DMS114 treated with DMSO at 0.1 percent for 48 hours (cell line): ENCODE measurements around the gene JSRP1.

Source experiments
- DNase-seq: peaks from one replicate; lab custom pipeline; 2025; ENCODE audit not compliant: unreplicated experiment; lab: John Stamatoyannopoulos, UW

The JSRP1 gene

DNA sequence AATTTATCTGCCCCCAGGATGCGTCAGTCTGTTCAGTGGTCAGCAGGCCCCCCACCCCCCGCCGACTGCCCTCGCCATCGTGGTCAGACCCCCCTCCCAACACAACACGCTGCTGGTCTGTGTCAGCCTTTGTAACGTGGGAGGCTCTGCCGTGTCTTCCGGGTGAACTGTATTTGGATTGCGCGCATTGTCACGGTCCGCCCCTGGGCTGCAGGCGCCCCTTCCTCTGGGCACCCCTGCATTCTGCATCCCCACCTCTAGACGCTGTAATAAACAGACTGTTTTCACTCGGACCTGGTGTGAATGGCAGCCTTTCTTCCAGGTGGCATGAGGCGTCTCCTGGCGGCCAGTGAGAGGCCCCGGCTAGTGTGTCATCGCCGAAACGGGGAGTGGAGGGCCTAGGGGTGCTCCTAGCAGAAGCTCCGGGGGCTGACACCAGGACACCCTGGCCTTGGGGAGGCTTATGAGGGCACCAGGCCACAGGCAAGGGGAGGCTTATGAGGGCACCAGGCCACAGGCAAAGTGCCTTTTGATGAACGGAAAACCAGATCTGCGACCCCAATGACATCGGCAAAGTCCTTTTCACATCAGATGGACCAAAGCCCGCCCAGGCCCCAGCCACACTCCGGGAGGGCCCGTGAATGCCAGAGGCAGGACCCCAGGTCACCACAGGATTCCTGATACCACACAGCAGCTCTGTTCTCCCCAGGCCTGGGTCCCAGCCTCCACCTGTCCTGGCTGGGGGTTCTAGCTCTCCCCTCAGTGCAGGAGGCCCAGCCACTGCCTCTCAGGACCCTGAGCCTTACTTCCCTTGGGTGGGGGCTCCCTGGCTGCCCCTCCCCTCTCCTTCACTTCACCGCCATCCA lies 23.7 kb downstream of the JSRP1 start:
- no peak for DNase-seq

DNA sequence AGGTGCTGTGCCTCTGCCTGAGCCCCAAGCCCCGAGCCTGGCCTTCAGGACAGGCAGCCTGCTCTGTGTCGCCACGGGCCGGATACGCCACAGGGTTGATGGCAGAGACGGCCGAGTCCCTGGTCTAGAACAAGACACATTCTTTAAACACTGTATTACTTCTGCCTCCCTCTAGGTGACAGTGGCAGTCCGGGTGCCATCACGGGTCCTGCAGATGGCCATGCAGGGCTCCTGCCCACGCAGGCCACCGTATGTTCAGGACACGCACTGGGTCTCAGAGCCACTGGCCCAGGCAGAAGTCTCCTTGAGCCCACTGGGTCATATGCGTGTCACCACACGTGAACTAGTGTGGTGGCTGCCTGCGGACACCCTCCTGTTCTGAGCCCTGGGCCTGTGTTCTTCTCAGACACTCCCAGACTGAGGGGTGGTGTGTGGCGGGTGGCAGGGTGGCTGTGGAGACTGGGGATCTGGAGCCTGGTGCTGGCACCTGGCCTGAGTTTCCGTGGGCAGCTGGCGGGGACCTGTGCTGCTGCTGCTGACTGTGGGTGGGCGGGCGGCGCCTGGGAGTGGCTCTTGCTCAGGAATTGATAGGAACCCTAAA lies 24.5 kb downstream of the JSRP1 start:
- DNase-seq = no peak

DNA sequence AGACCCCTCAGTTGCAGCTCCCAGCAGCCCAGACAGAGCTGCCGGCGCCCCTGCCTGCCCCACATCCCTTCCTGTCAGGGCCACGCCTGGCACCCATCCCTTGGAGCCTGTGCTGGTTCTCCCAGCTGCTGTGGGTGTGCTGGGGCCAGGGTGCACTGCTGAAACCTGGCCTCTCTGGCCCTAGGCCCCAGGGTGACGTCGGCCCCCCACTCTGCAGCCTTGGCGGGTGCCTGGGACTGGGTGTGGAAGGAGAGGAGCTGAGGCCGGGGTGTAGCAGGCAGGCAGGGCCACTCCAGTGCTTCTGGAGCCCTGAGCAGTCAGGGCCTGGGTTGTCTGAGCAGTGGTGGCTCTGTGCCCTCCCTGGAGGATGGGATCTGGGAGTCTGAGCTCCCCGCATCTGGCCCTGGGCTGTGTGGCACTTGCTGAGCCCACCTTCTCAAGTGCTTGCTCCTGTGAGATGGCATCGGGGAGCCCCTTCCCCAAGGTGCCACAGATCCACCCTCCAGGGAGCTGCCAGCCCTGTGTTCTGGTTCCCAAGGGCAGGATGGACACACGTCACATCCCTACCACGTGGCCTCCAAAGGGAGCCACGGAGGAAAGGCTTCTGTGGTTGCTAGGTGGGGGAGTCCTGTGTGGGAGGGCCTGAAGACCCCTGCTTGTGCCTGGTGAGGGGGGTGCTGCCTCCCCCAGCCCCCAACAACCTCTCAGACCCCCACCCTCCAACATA lies 25.2 kb downstream of the JSRP1 start:
- no peak for DNase-seq

DNA sequence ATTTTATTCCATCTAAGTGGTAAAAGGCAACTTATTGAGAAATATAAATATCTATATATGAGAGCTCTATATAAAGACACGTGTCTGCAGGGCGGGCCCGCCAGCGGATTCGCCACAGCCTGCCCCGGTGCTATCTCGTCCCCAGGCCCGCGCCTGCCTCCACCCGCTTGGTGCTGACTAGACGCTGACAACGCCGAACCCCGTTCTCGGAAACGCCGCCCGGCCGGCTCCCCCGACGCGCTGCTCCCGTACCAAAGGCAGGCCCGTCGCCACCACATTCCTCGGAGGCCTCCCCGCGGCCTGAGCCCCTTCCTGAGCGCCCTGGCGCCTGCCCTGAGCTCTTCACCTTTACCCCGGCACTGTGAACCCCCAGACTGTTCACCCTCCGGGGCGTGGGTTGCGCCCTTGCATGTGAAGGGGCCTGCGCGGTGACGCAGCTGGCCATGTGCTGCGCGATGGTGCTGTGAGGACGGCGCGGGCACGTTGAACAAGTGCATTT lies 26.1 kb downstream of the JSRP1 start:
- DNase-seq = no peak

DNA sequence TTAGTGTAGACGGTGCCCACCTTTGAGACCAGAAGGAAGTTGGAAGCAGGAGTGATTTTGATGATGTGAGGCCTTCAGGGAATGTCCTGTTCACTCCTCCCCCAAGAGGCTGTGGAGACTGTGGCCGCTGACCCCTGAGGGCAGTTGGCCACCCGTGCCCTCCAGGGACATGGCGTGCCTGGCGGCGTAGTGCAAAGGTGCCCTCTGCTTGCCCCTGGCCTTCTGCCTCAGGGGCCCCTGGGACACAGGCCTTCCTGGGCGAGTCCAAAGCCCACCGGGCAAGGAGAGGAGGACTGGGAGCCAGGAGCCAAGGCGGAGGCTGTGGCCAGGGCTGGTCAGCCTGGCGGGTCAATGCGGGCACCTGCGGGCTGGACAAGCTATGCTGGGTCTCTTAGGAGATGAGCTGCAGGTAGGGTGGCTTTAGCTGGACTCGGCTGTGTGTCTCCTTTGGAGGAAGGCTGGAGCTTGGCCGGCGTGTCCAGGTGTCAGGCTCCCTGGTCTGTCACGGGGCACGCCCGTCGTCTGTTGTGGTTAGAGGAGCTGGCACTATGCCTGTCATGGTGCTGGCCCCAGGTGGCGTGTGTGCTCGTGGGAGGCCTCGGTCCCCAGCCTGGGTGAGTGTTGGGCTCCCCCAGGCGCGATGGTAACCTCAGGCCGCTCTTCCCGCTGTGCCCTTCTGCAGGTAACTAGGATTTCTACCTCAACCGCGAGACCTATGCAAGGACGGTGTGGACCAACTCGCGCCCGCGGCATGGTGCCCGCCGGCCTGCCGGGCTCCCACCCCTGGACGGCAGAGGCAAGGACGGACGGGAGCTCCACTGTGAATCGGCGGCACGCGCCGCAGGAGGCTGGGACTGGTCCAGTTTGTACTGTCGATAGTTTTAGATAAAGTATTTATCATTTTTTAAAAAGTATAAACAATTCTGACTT lies 26.8 kb downstream of the JSRP1 start:
- no peak for DNase-seq

DNA sequence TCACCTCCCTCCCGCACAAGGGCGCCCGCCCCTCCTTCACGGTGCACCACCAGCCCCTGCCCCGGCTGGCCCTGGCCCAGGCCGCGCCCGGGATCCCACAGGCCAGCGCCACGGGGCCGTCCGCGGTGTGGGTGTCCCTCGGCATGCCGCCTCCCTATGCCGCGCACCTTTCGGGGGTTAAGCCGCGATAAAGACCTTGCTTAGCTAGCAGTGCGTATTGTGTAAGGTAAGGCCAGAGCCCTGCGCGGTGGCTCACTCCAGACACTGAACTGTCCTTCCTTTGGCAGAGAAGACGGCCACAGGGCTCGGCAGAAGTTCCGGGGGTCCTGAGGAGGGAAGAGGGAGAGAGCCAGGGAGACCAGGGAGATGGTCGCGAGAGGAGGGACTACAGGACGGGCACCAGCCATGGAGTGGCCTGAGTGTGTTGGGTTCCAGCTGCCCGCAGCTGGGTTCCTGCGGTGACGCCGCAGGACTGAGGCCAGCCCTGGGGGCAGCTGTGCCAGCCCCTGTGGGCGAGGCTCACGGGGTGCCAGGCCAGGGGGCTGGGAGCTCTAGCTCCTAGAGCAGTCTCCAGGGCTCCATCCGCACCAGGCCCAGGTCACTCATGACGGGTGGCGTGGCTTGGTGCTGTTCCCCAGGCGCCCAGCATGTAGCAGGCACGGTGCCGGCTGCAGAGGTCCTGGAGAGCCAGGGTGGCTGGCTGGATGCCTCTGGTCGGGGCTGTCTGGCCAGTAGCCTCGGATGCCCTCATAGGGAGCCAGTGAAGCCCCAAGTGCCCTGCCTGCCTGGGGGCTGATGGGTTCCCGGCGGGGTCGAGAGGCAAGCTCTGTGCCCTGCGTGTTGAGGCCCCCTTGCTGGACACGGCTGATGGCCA lies 27.8 kb downstream of the JSRP1 start:
- DNase-seq = no peak

DNA sequence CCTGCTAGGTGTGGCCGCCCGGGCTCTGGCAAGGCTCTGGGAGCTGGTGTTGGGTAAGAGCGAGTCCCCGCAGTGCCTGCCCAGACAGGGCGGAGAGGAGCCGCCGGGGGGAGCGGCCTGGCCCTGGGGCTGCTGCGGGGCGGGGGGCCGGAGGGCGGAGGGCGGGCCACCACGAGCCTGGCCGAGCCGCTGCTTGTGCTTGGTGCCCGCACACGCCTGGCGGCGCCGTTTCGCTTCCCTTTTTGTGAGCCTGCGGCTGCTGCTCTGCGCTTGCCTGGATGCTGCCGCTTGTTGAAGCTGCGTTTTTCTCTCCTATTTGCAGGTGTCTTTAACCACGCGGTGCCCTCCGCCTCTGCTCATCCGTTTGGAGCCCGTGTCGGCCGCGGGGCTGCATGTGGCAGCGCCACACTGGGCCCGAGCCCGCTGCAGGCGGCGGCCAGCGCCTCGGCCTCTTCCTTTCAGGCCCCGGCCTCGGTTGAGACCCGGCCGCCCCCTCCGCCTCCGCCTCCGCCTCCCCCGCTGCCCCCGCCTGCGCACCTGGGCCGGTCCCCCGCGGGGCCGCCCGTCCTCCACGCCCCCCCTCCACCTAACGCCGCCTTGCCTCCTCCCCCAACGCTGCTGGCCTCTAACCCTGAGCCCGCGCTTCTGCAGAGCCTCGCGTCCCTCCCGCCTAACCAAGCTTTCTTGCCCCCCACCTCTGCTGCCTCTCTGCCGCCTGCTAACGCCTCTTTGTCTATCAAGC lies 28.6 kb downstream of the JSRP1 start:
- no peak for DNase-seq

DNA sequence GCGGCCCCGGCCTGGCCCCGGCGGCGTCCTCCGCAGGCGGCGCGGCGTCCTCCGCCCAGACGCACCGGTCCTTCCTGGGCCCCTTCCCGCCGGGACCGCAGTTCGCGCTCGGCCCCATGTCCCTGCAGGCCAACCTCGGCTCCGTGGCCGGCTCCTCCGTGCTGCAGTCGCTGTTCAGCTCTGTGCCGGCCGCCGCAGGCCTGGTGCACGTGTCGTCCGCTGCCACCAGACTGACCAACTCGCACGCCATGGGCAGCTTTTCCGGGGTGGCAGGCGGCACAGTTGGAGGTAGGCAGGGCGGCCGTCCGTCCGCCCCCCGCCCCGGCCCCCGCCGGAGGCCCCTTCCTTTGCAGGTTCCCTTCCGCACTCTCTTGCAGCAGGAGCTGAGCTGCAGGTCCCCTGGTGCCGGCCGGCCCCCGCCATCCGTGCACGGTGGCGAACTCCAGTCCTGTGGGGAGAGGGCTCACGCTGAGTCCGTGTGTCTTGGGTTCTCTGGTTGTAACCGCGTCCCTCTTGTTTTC lies 29.3 kb downstream of the JSRP1 start:
- no peak for DNase-seq

DNA sequence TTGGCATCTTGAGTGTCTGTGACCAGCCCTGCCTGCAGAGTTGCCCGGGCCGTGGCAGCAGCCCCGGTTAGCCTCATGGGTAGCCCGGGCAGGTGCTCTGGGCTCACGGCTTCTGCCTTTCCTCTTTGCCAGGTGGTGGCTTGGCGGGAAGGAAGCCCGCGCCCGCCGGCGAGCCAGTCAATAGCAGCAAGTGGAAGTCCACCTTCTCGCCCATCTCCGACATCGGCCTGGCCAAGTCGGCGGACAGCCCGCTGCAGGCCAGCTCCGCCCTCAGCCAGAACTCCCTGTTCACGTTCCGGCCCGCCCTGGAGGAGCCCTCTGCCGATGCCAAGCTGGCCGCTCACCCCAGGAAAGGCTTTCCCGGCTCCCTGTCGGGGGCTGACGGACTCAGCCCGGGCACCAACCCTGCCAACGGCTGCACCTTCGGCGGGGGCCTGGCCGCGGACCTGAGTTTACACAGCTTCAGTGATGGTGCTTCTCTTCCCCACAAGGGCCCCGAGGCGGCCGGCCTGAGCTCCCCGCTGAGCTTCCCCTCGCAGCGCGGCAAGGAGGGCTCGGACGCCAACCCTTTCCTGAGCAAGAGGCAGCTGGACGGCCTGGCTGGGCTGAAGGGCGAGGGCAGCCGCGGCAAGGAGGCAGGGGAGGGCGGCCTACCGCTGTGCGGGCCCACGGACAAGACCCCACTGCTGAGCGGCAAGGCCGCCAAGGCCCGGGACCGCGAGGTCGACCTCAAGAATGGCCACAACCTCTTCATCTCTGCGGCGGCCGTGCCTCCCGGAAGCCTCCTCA lies 30.0 kb downstream of the JSRP1 start:
- DNase-seq = no peak

DNA sequence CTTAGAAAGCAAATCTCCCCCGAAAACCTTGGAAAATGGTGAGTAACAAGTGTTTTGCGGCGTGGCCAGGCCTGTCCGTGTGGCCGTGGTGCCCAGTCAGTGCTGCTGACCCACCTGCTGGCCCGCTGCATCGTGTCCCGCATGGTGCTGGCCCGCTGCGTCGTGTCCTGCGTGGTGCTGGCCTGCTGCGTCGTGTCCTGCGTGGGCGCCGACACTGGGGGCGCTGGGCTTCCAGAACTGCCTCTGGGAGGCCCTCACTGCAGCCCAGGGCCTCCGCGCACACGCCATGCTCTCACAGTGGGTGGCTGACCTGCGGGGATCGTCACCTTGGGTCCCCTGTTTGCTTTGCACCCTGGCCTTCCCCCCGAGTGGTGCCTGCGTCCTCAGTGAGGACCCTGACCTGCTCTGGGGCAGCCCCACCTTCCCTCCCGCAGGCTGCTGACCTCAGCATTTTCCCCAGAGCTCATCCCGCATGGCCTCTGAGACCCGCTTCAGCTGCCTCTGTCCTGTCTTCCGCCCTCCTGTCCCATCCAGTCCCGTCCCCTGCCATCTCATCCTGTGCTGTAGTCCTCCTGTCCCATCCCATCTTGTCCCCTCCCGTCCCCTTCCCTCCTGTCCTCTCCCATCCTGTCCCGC lies 30.7 kb downstream of the JSRP1 start:
- DNase-seq = no peak

DNA sequence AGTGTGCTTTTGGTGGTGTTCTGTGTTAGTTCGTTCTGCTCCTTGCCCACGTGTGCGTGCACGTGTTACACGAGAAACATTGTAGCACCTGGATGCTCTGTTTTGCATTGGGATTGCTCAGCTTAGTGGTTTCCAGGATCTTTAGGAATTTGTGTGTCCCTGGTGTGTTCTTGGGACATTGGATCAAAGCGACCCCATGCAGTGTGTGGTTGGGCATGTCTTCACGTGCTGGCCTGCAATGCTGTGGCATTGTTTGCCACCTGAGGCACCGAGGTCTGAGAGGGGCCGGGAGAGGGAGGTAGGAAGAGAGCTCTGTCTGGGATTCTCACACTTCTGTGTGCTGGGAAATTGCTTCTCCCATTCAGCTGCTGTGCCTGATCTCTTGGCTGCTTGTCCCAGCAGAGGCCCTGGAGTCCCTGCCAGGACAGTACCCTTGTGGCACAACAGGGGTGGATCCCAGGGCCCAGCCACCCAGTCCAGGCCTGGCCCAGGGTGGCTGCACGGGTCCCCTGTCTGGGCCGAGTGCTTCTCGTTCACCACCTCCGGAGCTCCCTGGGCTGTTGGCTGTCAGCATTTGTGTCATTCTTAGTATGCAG lies 31.4 kb downstream of the JSRP1 start:
- DNase-seq = no peak

DNA sequence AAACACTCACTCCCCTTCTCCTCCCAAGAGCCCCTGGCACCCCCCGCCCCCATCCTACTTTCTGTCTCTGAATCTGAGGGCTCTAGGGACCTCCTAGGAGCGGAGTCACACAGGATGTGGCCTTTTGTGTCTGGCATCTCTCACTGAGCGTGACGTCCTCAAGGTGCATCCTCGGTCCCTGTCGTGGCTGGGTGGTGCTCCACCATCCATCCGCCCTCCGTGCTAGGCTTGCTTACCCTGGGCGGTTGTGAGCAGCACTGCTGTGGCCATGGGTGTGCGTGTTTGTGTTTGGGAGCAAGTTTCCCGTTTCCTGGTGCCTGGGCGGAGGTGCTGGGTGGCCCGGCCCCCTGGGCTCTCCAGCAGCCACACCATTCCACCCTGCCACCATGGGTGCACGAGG lies 32.3 kb downstream of the JSRP1 start:
- DNase-seq = no peak

DNA sequence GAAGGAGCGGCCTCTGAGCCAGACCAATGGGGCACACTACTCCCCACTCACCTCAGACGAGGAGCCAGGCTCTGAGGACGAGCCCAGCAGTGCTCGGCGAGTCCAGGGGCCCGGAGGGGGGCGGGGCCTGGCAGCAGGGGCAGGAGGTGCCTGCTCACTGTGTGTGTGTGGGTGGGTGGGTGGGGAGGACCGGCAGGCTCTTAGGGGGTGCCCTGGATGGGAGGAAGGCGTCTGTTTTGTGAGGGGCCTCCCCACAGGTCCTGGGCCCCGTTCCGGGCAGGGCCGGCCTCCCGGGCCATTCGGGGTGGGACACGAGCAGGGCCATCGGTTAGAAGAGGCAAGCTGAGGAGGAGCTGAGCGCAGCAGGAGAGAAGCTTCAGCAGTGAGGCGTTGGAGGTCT lies 32.8 kb downstream of the JSRP1 start:
- no peak for DNase-seq

DNA sequence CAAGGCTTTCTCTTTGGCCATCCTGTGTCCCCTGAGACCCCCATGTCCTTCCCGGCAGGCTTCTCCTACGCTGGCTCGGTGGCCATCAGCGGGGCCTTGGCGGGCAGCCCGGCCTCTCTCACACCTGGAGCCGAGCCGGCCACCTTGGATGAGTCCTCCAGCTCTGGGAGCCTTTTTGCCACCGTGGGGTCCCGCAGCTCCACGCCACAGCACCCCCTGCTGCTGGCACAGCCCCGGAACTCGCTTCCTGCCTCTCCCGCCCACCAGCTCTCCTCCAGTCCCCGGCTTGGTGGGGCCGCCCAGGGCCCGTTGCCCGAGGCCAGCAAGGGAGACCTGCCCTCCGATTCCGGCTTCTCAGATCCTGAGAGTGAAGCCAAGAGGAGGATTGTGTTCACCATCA lies 34.3 kb downstream of the JSRP1 start:
- no peak for DNase-seq

DNA sequence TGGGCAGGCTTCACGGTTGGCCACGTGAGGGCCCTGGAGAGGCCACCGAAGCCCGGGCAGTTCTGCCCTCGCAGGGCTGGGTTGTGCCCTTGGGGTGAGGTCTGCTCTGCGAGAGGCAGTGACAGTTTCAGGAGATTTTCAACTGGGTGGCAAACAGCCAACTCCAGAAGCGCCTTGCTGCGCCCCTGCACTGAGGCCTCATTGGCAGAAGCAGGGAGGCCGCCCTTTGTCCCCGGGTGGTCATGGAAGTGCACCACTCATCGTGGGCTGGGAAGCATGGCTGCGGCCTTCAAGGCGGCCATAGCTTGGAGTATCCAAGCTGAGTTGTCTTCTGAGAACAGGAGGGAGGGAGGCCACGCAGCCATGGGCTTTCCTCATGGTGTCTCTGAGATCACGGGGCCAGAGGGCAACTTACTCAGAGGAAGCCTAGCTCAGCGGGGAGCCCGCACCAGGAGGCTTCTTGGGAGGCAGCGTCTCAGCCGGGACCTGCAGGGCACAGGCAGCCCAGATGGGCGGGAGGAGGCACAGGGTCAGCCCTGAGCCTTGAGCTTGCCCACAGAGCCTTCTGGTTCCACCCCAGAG lies 34.9 kb downstream of the JSRP1 start:
- no peak for DNase-seq

DNA sequence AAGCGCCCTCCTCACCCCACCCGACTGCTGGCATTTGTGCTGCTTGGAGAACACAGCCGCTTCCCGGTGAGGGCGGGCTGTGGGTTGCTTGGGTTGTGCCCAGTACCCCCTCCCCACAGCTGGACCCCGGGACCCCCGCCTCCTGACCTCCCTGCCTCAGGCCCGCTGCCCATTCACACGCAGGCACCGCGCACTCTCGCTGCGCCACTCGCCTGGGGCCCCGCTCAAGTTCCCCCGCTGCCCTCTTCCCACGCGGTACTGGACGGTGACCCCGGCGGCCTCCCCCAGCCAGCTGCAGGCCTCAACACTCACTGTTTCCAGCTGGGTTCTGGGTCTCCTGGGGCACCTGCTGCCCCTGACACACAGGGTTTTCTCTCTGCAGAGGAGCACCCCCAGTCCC lies 36.5 kb downstream of the JSRP1 start:
- DNase-seq = no peak

DNA sequence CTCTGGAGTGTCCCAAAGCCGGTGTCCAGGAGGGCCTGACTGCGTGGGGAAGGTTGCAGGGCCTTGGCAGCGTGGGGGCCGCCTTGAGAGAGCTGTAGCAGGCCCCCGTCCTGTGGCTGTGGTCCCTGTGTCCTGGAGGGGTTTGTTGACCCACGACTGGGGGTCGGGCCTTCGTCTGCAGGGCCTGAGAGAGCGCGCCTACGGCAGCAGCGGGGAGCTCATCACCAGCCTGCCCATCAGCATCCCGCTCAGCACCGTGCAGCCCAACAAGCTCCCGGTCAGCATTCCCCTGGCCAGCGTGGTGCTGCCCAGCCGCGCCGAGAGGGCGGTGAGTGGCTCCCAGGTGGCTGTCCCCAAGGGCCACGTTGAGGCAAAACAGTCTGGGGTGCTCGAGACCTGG lies 38.6 kb downstream of the JSRP1 start:
- DNase-seq = no peak
